ENCODE measurements around the gene DNAJC28. TPM values are rescaled to one million over a fixed set of nuclear protein-coding genes. Genes with fewer than 3 reads are reported as not detected.
A peak's percentile ranks its signal among the peaks of the same experiment; 100 is the strongest.

DNAJC28 gene
- total and polyA plus RNA-seq, 9 of the 15 experiments (the other 6 are each of a cell fraction or from before 2014, with no cell fraction given): 0.68 to 2.5 (median 1.1) TPM

DNA sequence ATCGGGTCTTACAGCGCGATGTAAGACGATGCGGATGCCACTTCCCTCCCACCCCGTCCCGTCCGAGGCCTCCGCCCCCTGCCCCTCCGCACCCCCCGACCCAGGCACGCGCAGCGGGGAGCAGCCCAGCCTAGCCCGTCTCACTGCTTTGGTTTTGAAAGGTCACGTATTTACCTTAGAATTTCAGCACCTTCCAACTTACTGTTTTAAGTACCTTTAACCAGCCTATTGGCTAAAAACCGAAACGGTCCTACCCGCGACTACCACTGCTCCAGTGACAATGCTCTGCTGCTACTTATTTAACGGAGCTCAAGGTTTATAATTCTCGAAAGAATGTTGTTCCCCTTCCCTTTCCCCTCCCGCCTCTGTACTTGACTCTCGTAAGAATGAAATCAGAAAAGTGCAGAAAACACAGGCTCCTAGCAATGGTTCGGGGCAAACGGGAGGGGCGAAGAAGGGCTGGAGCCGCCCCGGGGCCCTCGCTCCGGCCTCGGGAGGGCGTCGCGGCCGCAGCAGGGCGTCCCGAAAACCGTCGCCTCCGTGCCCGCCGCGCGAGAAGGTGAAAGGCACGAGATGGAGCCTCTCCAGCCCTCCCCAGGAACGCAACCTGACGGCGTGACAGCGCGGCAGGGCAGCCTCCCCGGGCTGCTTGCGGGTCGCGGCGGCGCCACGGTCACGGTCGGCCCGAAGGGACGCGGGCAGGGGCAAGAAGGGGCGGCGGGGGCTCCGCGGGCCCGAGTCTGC, 12.4 kb downstream of the DNAJC28 start (continued):
- TF ChIP-seq, protein P1, sequence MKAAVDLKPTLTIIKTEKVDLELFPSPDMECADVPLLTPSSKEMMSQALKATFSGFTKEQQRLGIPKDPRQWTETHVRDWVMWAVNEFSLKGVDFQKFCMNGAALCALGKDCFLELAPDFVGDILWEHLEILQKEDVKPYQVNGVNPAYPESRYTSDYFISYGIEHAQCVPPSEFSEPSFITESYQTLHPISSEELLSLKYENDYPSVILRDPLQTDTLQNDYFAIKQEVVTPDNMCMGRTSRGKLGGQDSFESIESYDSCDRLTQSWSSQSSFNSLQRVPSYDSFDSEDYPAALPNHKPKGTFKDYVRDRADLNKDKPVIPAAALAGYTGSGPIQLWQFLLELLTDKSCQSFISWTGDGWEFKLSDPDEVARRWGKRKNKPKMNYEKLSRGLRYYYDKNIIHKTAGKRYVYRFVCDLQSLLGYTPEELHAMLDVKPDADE (conservative IDR thresholded peaks at IDR 0.05; ENCODE audit: control insufficient read depth, low read depth, low read length): no peak
- TF ChIP-seq SIN3A (IDR thresholded peaks at IDR 0.05; ENCODE audit: borderline replicate concordance in 2 of 2, control insufficient read depth in 1 of 2, low read depth in 2 of 2, low read length in 2 of 2) (no peak), NCOA2 (IDR thresholded peaks at IDR 0.05; ENCODE audit: partially characterized antibody in 2 of 2) (no peak), JUN (IDR thresholded peaks at IDR 0.05; ENCODE audit: borderline replicate concordance, low read depth, low read length) (no peak), JUN (CRISPR knock-in tag; IDR thresholded peaks at IDR 0.05; ENCODE audit: borderline replicate concordance) (no peak), MCM7 (IDR thresholded peaks at IDR 0.05) (no peak), ZNF282 (CRISPR knock-in tag; IDR thresholded peaks at IDR 0.05) (no peak; the same call in 1 of the 2 replicates), ATF6 (CRISPR knock-in tag; IDR thresholded peaks at IDR 0.05) (no peak), ILF3 (IDR thresholded peaks at IDR 0.05; ENCODE audit: borderline replicate concordance) (no peak), MTA2 (IDR thresholded peaks at IDR 0.05; ENCODE audit: low read depth) (no peak), ZNF280A (IDR thresholded peaks at IDR 0.05; ENCODE audit: low read depth, partially characterized antibody) (no peak), ZBTB5 (IDR thresholded peaks at IDR 0.05) (no peak), ATF3 (IDR thresholded peaks at IDR 0.05) (no peak), ATF3 (CRISPR knock-in tag; conservative IDR thresholded peaks at IDR 0.05) (peak; percentile 73), SP2 (IDR thresholded peaks at IDR 0.05; ENCODE audit: extremely low read depth, low read depth, low read length, poor library complexity, severe bottlenecking) (no peak), SMAD4 (CRISPR knock-in tag; conservative IDR thresholded peaks at IDR 0.05) (no peak), GABPB2 (CRISPR knock-in tag; conservative IDR thresholded peaks at IDR 0.05) (no peak)

All from K562 (cell line).